Mucosa of stomach (tissue), 1 donor: ENCODE measurements around the gene MACROD2.
"Not testable (repeated sequence)": the region's sequence is repeated elsewhere in the genome, so short reads cannot be mapped to it uniquely, and the experiment has no call there.

ENCODE experiments used
- H3K27me3 ChIP-seq: one replicate; pipeline ENCODE4 v1.7.0; 2013; ENCODE audit warnings: mild to moderate bottlenecking, low read length; ENCODE audit not compliant: control insufficient read depth, insufficient read depth
- H3K36me3 ChIP-seq: one replicate; pipeline ENCODE4 v1.7.0; 2013; ENCODE audit warnings: low read length; ENCODE audit not compliant: control insufficient read depth, insufficient read depth
- H3K4me1 ChIP-seq: one replicate; pipeline ENCODE4 v1.7.0; 2013; ENCODE audit warnings: mild to moderate bottlenecking, low read length; ENCODE audit not compliant: control insufficient read depth, insufficient read depth
- H3K4me3 ChIP-seq: one replicate; pipeline ENCODE4 v1.7.0; 2013; ENCODE audit warnings: low read length
- H3K9ac ChIP-seq: one replicate; pipeline ENCODE4 v1.7.0; 2013; ENCODE audit warnings: mild to moderate bottlenecking, low read length, moderate library complexity
- H3K9me3 ChIP-seq: one replicate; pipeline ENCODE4 v1.7.0; 2013; ENCODE audit warnings: mild to moderate bottlenecking, low read length, moderate library complexity; ENCODE audit not compliant: control insufficient read depth
- donor health status: Pancreatic carcinoma.

Gene MACROD2

GRCh38 chr20:14009208-14009607 is 13.9 kb downstream of the MACROD2 start:
- H3K4me1 ChIP-seq: no peaks in the 10 kb centered on the region
- H3K9ac ChIP-seq: no peak overlapping the region
- no peaks in the 10 kb centered on the region for H3K27me3 ChIP-seq
- no peak overlapping the region for H3K4me3 ChIP-seq
- H3K9me3 ChIP-seq: no peaks in the 10 kb centered on the region
- H3K36me3 ChIP-seq: no peaks in the 10 kb centered on the region

- H3K27me3 ChIP-seq: no peaks in the 10 kb centered on the region
- no peaks in the 10 kb centered on the region for H3K9me3 ChIP-seq
- H3K4me1 ChIP-seq: no peaks in the 10 kb centered on the region
- no peak overlapping the region for H3K9ac ChIP-seq
- no peaks in the 10 kb centered on the region for H3K36me3 ChIP-seq
- no peak overlapping the region for H3K4me3 ChIP-seq
Observed at GRCh38 chr20:14012671-14013070, 17.4 kb downstream of the MACROD2 start.

GRCh38 chr20:14030991-14031390 is 35.7 kb downstream of the MACROD2 start:
- Histone ChIP-seq H3K9me3 (no peaks in the 10 kb centered on the region), H3K4me1 (no peaks in the 10 kb centered on the region), H3K9ac (no peak overlapping the region), H3K36me3 (no peaks in the 10 kb centered on the region), H3K27me3 (no peaks in the 10 kb centered on the region), H3K4me3 (no peak overlapping the region)

GRCh38 chr20:14033310-14033709 is 38.0 kb downstream of the MACROD2 start:
- H3K27me3 ChIP-seq: no peaks in the 10 kb centered on the region
- no peaks in the 10 kb centered on the region for H3K36me3 ChIP-seq
- H3K9me3 ChIP-seq: no peaks in the 10 kb centered on the region
- no peak overlapping the region for H3K9ac ChIP-seq
- no peak overlapping the region for H3K4me3 ChIP-seq
- no peaks in the 10 kb centered on the region for H3K4me1 ChIP-seq

GRCh38 chr20:14036567-14036966 is 41.3 kb downstream of the MACROD2 start:
- Histone ChIP-seq H3K9ac (no peak overlapping the region), H3K27me3 (no peaks in the 10 kb centered on the region), H3K4me1 (no peaks in the 10 kb centered on the region), H3K4me3 (no peak overlapping the region), H3K9me3 (no peaks in the 10 kb centered on the region), H3K36me3 (no peaks in the 10 kb centered on the region)

- H3K9me3 ChIP-seq, H3K27me3 ChIP-seq, H3K36me3 ChIP-seq, H3K4me1 ChIP-seq, H3K9ac ChIP-seq, H3K4me3 ChIP-seq: not testable (repeated sequence)
Observed at GRCh38 chr20:14044712-14045276, 49.5 kb downstream of the MACROD2 start.

- H3K4me3 ChIP-seq: no peak overlapping the region
- H3K9ac ChIP-seq: no peak overlapping the region
- no peaks in the 10 kb centered on the region for H3K4me1 ChIP-seq
Observed at GRCh38 chr20:14046534-14046933, 51.2 kb downstream of the MACROD2 start.

GRCh38 chr20:14049111-14049510 is 53.8 kb downstream of the MACROD2 start:
- no peaks in the 10 kb centered on the region for H3K27me3 ChIP-seq
- no peak overlapping the region for H3K4me3 ChIP-seq
- H3K9me3 ChIP-seq: no peaks in the 10 kb centered on the region
- no peaks in the 10 kb centered on the region for H3K4me1 ChIP-seq
- H3K9ac ChIP-seq: no peak overlapping the region
- no peaks in the 10 kb centered on the region for H3K36me3 ChIP-seq

More at GRCh38 chr20:14046534-14046933, 51.2 kb downstream of the MACROD2 start:
- no peaks in the 10 kb centered on the region for H3K9me3 ChIP-seq
- H3K27me3 ChIP-seq: no peaks in the 10 kb centered on the region
- H3K36me3 ChIP-seq: no peaks in the 10 kb centered on the region

GRCh38 chr20:14051454-14051853 is 56.1 kb downstream of the MACROD2 start:
- no peaks in the 10 kb centered on the region for H3K4me1 ChIP-seq
- no peaks in the 10 kb centered on the region for H3K36me3 ChIP-seq
- no peak overlapping the region for H3K9ac ChIP-seq
- H3K9me3 ChIP-seq: no peaks in the 10 kb centered on the region
- no peaks in the 10 kb centered on the region for H3K27me3 ChIP-seq
- no peak overlapping the region for H3K4me3 ChIP-seq

- Histone ChIP-seq H3K27me3 (no peaks in the 10 kb centered on the region), H3K4me3 (no peak overlapping the region), H3K36me3 (no peaks in the 10 kb centered on the region), H3K9ac (no peak overlapping the region), H3K4me1 (no peaks in the 10 kb centered on the region), H3K9me3 (no peaks in the 10 kb centered on the region)
Observed at GRCh38 chr20:14055127-14055742, 59.9 kb downstream of the MACROD2 start.

- H3K36me3 ChIP-seq: no peaks in the 10 kb centered on the region
- H3K27me3 ChIP-seq: no peaks in the 10 kb centered on the region
- H3K9ac ChIP-seq: no peak overlapping the region
- no peaks in the 10 kb centered on the region for H3K4me1 ChIP-seq
- H3K4me3 ChIP-seq: no peak overlapping the region
- H3K9me3 ChIP-seq: no peaks in the 10 kb centered on the region
Observed at GRCh38 chr20:14062171-14062570, 66.9 kb downstream of the MACROD2 start.

- H3K4me1 ChIP-seq: no peaks in the 10 kb centered on the region
- no peaks in the 10 kb centered on the region for H3K27me3 ChIP-seq
- no peaks in the 10 kb centered on the region for H3K36me3 ChIP-seq
- no peak overlapping the region for H3K9ac ChIP-seq
- no peak overlapping the region for H3K4me3 ChIP-seq
- H3K9me3 ChIP-seq: no peaks in the 10 kb centered on the region
Observed at GRCh38 chr20:14062786-14063185, 67.5 kb downstream of the MACROD2 start.

GRCh38 chr20:14064333-14064732 is 69.0 kb downstream of the MACROD2 start:
- Histone ChIP-seq H3K4me1 (no peaks in the 10 kb centered on the region), H3K36me3 (no peaks in the 10 kb centered on the region), H3K27me3 (no peaks in the 10 kb centered on the region), H3K9me3 (no peaks in the 10 kb centered on the region), H3K4me3 (no peak overlapping the region), H3K9ac (no peak overlapping the region)
